Eye (tissue), 1 donor: ENCODE data around the gene GOLGA6A.
"Not testable (repeated sequence)": the region's sequence is repeated elsewhere in the genome, so short reads cannot be mapped to it uniquely, and the experiment has no call there.

ENCODE experiments used
- DNase-seq: peaks from one replicate; pipeline ENCODE4 v3.0.0-alpha.2; 2015

GOLGA6A gene

GRCh38 chr15:74052271-74053260, 29.8 kb downstream of the GOLGA6A start:
- DNase-seq = not testable (repeated sequence)

GRCh38 chr15:74050556-74051234, 31.7 kb downstream of the GOLGA6A start:
- DNase-seq = no peak

- peak; percentile 72 for DNase-seq
Observed at GRCh38 chr15:74050127-74050526, 32.2 kb downstream of the GOLGA6A start.

GRCh38 chr15:74046275-74046674, 36.1 kb downstream of the GOLGA6A start:
- DNase-seq = no peak

GRCh38 chr15:74045636-74046274, 36.6 kb downstream of the GOLGA6A start:
- no peak for DNase-seq

GRCh38 chr15:74045184-74045583, 37.2 kb downstream of the GOLGA6A start:
- no peak for DNase-seq

- no peak for DNase-seq
Observed at GRCh38 chr15:74044267-74045110, 37.9 kb downstream of the GOLGA6A start.

GRCh38 chr15:74043425-74044266, 38.7 kb downstream of the GOLGA6A start:
- DNase-seq = no peak

- DNase-seq = no peak
Observed at GRCh38 chr15:74042603-74043424, 39.5 kb downstream of the GOLGA6A start.

- DNase-seq = no peak
Observed at GRCh38 chr15:74041777-74042435, 40.4 kb downstream of the GOLGA6A start.

- DNase-seq = no peak
Observed at GRCh38 chr15:74041311-74041756, 41.0 kb downstream of the GOLGA6A start.

- peak; percentile 41 for DNase-seq
Observed at GRCh38 chr15:74040109-74040850, 42.1 kb downstream of the GOLGA6A start.

- no peak for DNase-seq
Observed at GRCh38 chr15:74039656-74040010, 42.7 kb downstream of the GOLGA6A start.

- no peak for DNase-seq
Observed at GRCh38 chr15:74038707-74039655, 43.4 kb downstream of the GOLGA6A start.

GRCh38 chr15:74037171-74038117, 44.9 kb downstream of the GOLGA6A start:
- DNase-seq = peak; percentile 32

- peak; percentile 85 for DNase-seq
Observed at GRCh38 chr15:74036271-74037170, 45.8 kb downstream of the GOLGA6A start.
